ENCODE results near the gene ANAPC15. TPM values are rescaled to one million over a fixed set of nuclear protein-coding genes. Genes with fewer than 3 reads are reported as not detected.

Gene ANAPC15
- total and polyA plus RNA-seq, 9 of the 15 experiments (the other 6 are each of a cell fraction or from before 2014, with no cell fraction given) = 53.0 to 254 (median 75.7) TPM

DNA sequence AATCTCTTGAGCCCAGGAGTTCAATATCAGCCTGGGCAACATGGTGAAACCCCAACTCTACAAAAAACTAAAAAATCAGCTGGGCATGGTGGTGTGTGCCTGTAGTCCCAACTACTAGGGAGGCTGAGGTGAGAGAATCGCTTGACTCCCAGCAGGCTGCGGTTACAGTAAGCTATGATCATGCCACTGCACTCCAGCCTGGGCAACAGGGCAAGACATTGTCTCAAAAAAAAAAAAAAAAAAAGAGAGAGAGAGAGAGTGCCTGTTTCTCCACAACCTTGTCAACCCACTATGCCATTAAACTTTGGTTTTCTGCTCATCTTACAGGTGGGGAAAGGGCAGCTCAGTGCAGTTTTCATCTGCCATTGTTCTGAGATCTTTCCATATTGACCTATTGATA is 28.2 kb upstream of the ANAPC15 start (continued):
- TF ChIP-seq, protein P1, sequence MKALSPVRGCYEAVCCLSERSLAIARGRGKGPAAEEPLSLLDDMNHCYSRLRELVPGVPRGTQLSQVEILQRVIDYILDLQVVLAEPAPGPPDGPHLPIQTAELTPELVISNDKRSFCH (CRISPR knock-in tag; IDR thresholded peaks at IDR 0.05) = no peak
- TF ChIP-seq, protein P1 (tag; IDR thresholded peaks at IDR 0.05) = no peak
- TF ChIP-seq, protein P2, sequence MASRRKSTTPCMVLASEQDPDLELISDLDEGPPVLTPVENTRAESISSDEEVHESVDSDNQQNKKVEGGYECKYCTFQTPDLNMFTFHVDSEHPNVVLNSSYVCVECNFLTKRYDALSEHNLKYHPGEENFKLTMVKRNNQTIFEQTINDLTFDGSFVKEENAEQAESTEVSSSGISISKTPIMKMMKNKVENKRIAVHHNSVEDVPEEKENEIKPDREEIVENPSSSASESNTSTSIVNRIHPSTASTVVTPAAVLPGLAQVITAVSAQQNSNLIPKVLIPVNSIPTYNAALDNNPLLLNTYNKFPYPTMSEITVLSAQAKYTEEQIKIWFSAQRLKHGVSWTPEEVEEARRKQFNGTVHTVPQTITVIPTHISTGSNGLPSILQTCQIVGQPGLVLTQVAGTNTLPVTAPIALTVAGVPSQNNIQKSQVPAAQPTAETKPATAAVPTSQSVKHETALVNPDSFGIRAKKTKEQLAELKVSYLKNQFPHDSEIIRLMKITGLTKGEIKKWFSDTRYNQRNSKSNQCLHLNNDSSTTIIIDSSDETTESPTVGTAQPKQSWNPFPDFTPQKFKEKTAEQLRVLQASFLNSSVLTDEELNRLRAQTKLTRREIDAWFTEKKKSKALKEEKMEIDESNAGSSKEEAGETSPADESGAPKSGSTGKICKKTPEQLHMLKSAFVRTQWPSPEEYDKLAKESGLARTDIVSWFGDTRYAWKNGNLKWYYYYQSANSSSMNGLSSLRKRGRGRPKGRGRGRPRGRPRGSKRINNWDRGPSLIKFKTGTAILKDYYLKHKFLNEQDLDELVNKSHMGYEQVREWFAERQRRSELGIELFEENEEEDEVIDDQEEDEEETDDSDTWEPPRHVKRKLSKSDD (conservative IDR thresholded peaks at IDR 0.05; ENCODE audit: low read length) = no peak
- TF ChIP-seq ZNF518B (CRISPR knock-in tag; IDR thresholded peaks at IDR 0.05) (no peak), NUFIP1 (IDR thresholded peaks at IDR 0.05; ENCODE audit: partially characterized antibody) (no peak), MYNN (IDR thresholded peaks at IDR 0.05) (no peak), MYNN (CRISPR knock-in tag; IDR thresholded peaks at IDR 0.05) (no peak), GABPB1 (CRISPR knock-in tag; IDR thresholded peaks at IDR 0.05) (no peak)
- TF ChIP-seq, protein P3, sequence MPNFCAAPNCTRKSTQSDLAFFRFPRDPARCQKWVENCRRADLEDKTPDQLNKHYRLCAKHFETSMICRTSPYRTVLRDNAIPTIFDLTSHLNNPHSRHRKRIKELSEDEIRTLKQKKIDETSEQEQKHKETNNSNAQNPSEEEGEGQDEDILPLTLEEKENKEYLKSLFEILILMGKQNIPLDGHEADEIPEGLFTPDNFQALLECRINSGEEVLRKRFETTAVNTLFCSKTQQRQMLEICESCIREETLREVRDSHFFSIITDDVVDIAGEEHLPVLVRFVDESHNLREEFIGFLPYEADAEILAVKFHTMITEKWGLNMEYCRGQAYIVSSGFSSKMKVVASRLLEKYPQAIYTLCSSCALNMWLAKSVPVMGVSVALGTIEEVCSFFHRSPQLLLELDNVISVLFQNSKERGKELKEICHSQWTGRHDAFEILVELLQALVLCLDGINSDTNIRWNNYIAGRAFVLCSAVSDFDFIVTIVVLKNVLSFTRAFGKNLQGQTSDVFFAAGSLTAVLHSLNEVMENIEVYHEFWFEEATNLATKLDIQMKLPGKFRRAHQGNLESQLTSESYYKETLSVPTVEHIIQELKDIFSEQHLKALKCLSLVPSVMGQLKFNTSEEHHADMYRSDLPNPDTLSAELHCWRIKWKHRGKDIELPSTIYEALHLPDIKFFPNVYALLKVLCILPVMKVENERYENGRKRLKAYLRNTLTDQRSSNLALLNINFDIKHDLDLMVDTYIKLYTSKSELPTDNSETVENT (CRISPR knock-in tag; IDR thresholded peaks at IDR 0.05) = no peak
